Tibial artery (tissue), 4 donors: ENCODE data around the gene OAF.

ENCODE experiments used
- DNase-seq, 2 donors: peaks; one replicate each; pipeline ENCODE4 v3.0.0-alpha.2; 2019
- H3K27ac ChIP-seq, 2 donors: fragments of 200-600 bp; sonication (generic) in 1 of 2; 1 replicate in 1 of 2; 2 replicates in 1 of 2; pipeline ENCODE4 v1.5.1; 2018 to 2019; ENCODE audit warnings: mild to moderate bottlenecking in 1 of 2
- H3K27me3 ChIP-seq, 2 donors: fragments of 200-600 bp; sonication (generic) in 1 of 2; one replicate each; pipeline versions ENCODE4 v1.5.1 to v1.6.0; 2016 to 2019
- H3K36me3 ChIP-seq, 3 donors: fragments of 200-600 bp; sonication (generic) in 2 of 3; one replicate each; pipeline ENCODE4 v1.5.1; 2016 to 2019; ENCODE audit warnings: mild to moderate bottlenecking in 2 of 3
- H3K4me1 ChIP-seq, 4 donors: fragments of 200-600 bp; sonication (generic) in 2 of 4; 1 replicate in 3 of 4; 2 replicates in 1 of 4; pipeline ENCODE4 v1.5.1; 2016 to 2019
- H3K4me3 ChIP-seq, 2 donors: fragments of 200-600 bp; sonication (generic) in 1 of 2; 1 replicate in 1 of 2; 2 replicates in 1 of 2; pipeline ENCODE4 v1.5.1; 2018 to 2019; ENCODE audit warnings: mild to moderate bottlenecking in 2 of 2
- H3K9me3 ChIP-seq, 3 donors: fragments of 200-600 bp; sonication (generic) in 1 of 3; one replicate each; pipeline ENCODE4 v1.5.1; 2016 to 2019
- CTCF ChIP-seq, 2 experiments: fragments of 200-600 bp in 1 of 2; fragments of 450-650 bp in 1 of 2; IDR thresholded peaks; one replicate each; pipeline ENCODE4 v1.5.1; 2017 to 2019; ENCODE audit warnings: antibody characterized with exemption in 2 of 2, mild to moderate bottlenecking in 1 of 2, moderate library complexity in 1 of 2
- intact Hi-C: fragments of 100-400 bp; cut with DNase I; formaldehyde crosslinking; loops from one replicate; pipeline ENCODE4 v1.15.0; 2023; ENCODE audit warnings: low total_unique reads

Gene OAF

GRCh38 chr11:120254788-120255518 lies 44.1 kb downstream of the OAF start:
- no peaks in the 10 kb centered on the region for H3K36me3 ChIP-seq
- TF ChIP-seq CTCF (IDR thresholded peaks at IDR 0.05) = no peak
- H3K27ac ChIP-seq = no peak overlapping the region
- no peak for DNase-seq
- H3K27me3 ChIP-seq = peaks cover 0 to 82% of the 10 kb centered on the region in 2 donors
- no peaks in the 10 kb centered on the region for H3K9me3 ChIP-seq
- no peak overlapping the region for H3K4me3 ChIP-seq
- no peaks in the 10 kb centered on the region for H3K4me1 ChIP-seq
- intact Hi-C loops = no loop called here

- Histone ChIP-seq H3K9me3 (no peaks in the 10 kb centered on the region), H3K4me1 (no peaks in the 10 kb centered on the region), H3K27me3 (peaks cover 0 to 79% of the 10 kb centered on the region in 2 donors), H3K4me3 (no peak overlapping the region), H3K27ac (no peak overlapping the region), H3K36me3 (no peaks in the 10 kb centered on the region)
- intact Hi-C loops = no loop called here
- TF ChIP-seq CTCF (IDR thresholded peaks at IDR 0.05) = no peak
- no peak for DNase-seq
Observed at GRCh38 chr11:120255519-120255866, 44.7 kb downstream of the OAF start.

- Histone ChIP-seq H3K4me1 (no peaks in the 10 kb centered on the region), H3K36me3 (no peaks in the 10 kb centered on the region), H3K27me3 (peaks cover 0 to 72% of the 10 kb centered on the region in 2 donors), H3K4me3 (no peak overlapping the region), H3K27ac (no peak overlapping the region), H3K9me3 (no peaks in the 10 kb centered on the region)
- intact Hi-C loops = no loop called here
- TF ChIP-seq CTCF (IDR thresholded peaks at IDR 0.05) = no peak
- DNase-seq = no peak
Observed at GRCh38 chr11:120256178-120256577, 45.3 kb downstream of the OAF start.

GRCh38 chr11:120256779-120257178 lies 45.9 kb downstream of the OAF start:
- no peak for TF ChIP-seq CTCF (IDR thresholded peaks at IDR 0.05)
- Histone ChIP-seq H3K9me3 (no peaks in the 10 kb centered on the region), H3K27ac (no peak overlapping the region), H3K36me3 (no peaks in the 10 kb centered on the region), H3K4me1 (no peaks in the 10 kb centered on the region), H3K27me3 (peaks cover 0 to 69% of the 10 kb centered on the region in 2 donors), H3K4me3 (no peak overlapping the region)
- no peak for DNase-seq
- intact Hi-C loops = no loop called here

GRCh38 chr11:120257346-120257745 lies 46.5 kb downstream of the OAF start:
- TF ChIP-seq CTCF (IDR thresholded peaks at IDR 0.05) = no peak
- intact Hi-C loops = no loop called here

More at GRCh38 chr11:120257346-120257745, 46.5 kb downstream of the OAF start:
- no peaks in the 10 kb centered on the region for H3K4me1 ChIP-seq
- DNase-seq = no peak
- no peak overlapping the region for H3K4me3 ChIP-seq
- no peak overlapping the region for H3K27ac ChIP-seq
- no peaks in the 10 kb centered on the region for H3K36me3 ChIP-seq
- H3K9me3 ChIP-seq = no peaks in the 10 kb centered on the region
- H3K27me3 ChIP-seq = peaks cover 0 to 65% of the 10 kb centered on the region in 2 donors
